CD4-positive, alpha-beta T cell treated with Interleukin-4 for 1 hour (primary cell): ENCODE data around the gene ZNF697.

Source experiments
- DNase-seq, 2 donors: peaks; one replicate each; pipeline ENCODE4 v3.0.0-alpha.2; 2020 to 2022

ZNF697 gene

GRCh38 chr1:119660253-119661083 lies 12.4 kb upstream of the ZNF697 start:
- DNase-seq = no peak

GRCh38 chr1:119659628-119660027 lies 11.6 kb upstream of the ZNF697 start:
- DNase-seq = no peak

GRCh38 chr1:119656410-119656955 lies 8.4 kb upstream of the ZNF697 start:
- no peak for DNase-seq

GRCh38 chr1:119655154-119655553 lies 7.1 kb upstream of the ZNF697 start:
- no peak for DNase-seq

- DNase-seq = no peak
Measured at GRCh38 chr1:119653839-119654170, 5.7 kb upstream of the ZNF697 start.

GRCh38 chr1:119653135-119653838 lies 5.2 kb upstream of the ZNF697 start:
- no peak for DNase-seq

GRCh38 chr1:119652587-119652986 lies 4.5 kb upstream of the ZNF697 start:
- DNase-seq = no peak

- DNase-seq = no peak
Measured at GRCh38 chr1:119651641-119652040, 3.6 kb upstream of the ZNF697 start.

GRCh38 chr1:119651133-119651532 lies 3.1 kb upstream of the ZNF697 start:
- DNase-seq = no peak

- DNase-seq = no peak
Measured at GRCh38 chr1:119648620-119649004, 546 bp upstream of the ZNF697 start.

GRCh38 chr1:119647228-119647733 lies 785 bp downstream of the ZNF697 start:
- no peak for DNase-seq

GRCh38 chr1:119646521-119647227 lies 1.4 kb downstream of the ZNF697 start:
- no peak for DNase-seq

GRCh38 chr1:119639109-119639508 lies 9.0 kb downstream of the ZNF697 start:
- no peak for DNase-seq

- DNase-seq = no peak
Measured at GRCh38 chr1:119637710-119638109, 10.4 kb downstream of the ZNF697 start.

GRCh38 chr1:119636491-119637089 lies 11.5 kb downstream of the ZNF697 start:
- DNase-seq = no peak

GRCh38 chr1:119635811-119636390 lies 12.2 kb downstream of the ZNF697 start:
- no peak for DNase-seq

GRCh38 chr1:119634016-119634415 lies 14.1 kb downstream of the ZNF697 start:
- no peak for DNase-seq

GRCh38 chr1:119633575-119633974 lies 14.5 kb downstream of the ZNF697 start:
- DNase-seq = no peak

- DNase-seq = no peak
Measured at GRCh38 chr1:119632841-119633240, 15.2 kb downstream of the ZNF697 start.

- no peak for DNase-seq
Measured at GRCh38 chr1:119632103-119632490, 16.0 kb downstream of the ZNF697 start.

GRCh38 chr1:119631433-119632102 lies 16.5 kb downstream of the ZNF697 start:
- DNase-seq = no peak

- no peak for DNase-seq
Measured at GRCh38 chr1:119631086-119631432, 17.0 kb downstream of the ZNF697 start.
